Esophagus squamous epithelium (tissue), 4 donors: ENCODE results near the gene ABCD2.

ENCODE experiments used
- POLR2A ChIP-seq, 4 donors: fragments of 450-650 bp; IDR thresholded peaks; one replicate each; pipeline ENCODE4 v1.6.1; 2017; ENCODE audit warnings: antibody characterized with exemption in 4 of 4, mild to moderate bottlenecking in 4 of 4, moderate library complexity in 3 of 4
- TF ChIP-seq, protein P1 (sequence below), 6 experiments: fragments of 450-650 bp in 4 of 6; fragments of 200-600 bp in 2 of 6; sonication (generic) in 2 of 6; IDR thresholded peaks; one replicate each; pipeline ENCODE4 v1.5.1; 2016 to 2019; ENCODE audit warnings: antibody characterized with exemption in 6 of 6, mild to moderate bottlenecking in 4 of 6, moderate library complexity in 4 of 6

DNA sequence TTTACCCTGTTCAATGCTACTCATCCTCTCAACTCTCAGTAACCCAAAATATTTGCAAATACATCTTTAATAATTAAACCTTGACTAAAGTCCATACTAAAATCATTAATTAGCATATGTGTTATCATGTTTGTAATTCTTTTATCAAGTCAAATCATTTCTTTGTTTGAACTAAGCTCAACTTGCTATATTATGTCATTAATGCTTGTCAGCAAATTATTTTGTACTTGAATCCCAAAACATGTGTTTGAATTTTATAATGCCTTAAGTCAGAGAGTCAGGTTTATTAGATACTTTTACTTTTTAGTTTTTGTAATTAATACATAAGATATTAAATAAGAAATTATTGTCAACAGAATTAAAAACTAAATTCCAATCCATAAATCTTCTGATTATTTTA is 16.5 kb downstream of the ABCD2 start:
- TF ChIP-seq, protein P1, sequence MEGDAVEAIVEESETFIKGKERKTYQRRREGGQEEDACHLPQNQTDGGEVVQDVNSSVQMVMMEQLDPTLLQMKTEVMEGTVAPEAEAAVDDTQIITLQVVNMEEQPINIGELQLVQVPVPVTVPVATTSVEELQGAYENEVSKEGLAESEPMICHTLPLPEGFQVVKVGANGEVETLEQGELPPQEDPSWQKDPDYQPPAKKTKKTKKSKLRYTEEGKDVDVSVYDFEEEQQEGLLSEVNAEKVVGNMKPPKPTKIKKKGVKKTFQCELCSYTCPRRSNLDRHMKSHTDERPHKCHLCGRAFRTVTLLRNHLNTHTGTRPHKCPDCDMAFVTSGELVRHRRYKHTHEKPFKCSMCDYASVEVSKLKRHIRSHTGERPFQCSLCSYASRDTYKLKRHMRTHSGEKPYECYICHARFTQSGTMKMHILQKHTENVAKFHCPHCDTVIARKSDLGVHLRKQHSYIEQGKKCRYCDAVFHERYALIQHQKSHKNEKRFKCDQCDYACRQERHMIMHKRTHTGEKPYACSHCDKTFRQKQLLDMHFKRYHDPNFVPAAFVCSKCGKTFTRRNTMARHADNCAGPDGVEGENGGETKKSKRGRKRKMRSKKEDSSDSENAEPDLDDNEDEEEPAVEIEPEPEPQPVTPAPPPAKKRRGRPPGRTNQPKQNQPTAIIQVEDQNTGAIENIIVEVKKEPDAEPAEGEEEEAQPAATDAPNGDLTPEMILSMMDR (IDR thresholded peaks at IDR 0.05): no peak
- TF ChIP-seq POLR2A (IDR thresholded peaks at IDR 0.05): no peak
